Muscle of leg (tissue), 11 donors: ENCODE data around the gene AFG1L. TPM values are rescaled to one million over a fixed set of nuclear protein-coding genes. Genes with fewer than 3 reads are reported as not detected.
A peak's percentile ranks its signal among the peaks of the same experiment; 100 is the strongest.
"Not testable (repeated sequence)": the region's sequence is repeated elsewhere in the genome, so short reads cannot be mapped to it uniquely, and the experiment has no call there.

Experiments used
- DNase-seq: peaks from one replicate; pipeline ENCODE4 v3.0.0; 2013
- H3K27ac ChIP-seq: one replicate; pipeline ENCODE4 v1.5.1; 2013; ENCODE audit warnings: mild to moderate bottlenecking, low read length, control low read depth
- H3K27me3 ChIP-seq: one replicate; pipeline ENCODE4 v1.6.1; 2013; ENCODE audit warnings: low read length; ENCODE audit not compliant: control insufficient read depth, insufficient read depth
- H3K36me3 ChIP-seq: one replicate; pipeline ENCODE4 v1.6.1; 2013; ENCODE audit warnings: low read length; ENCODE audit not compliant: control insufficient read depth, insufficient read depth
- H3K4me1 ChIP-seq: one replicate; pipeline ENCODE4 v1.6.1; 2013; ENCODE audit warnings: low read length; ENCODE audit not compliant: control insufficient read depth, insufficient read depth
- H3K4me3 ChIP-seq: one replicate; pipeline ENCODE4 v1.5.1; 2013; ENCODE audit warnings: low read length, control low read depth
- H3K9me3 ChIP-seq: replicated peaks from 2 replicates; pipeline ENCODE4 v1.6.1; 2013; ENCODE audit warnings: low read depth, low read length; ENCODE audit not compliant: control insufficient read depth
- WGBS: methylation state at CpG from one replicate; pipeline ENCODE4 v1.1.5; 2013; ENCODE audit warnings: missing lambda C conversion rate; ENCODE audit not compliant: insufficient coverage; 5-methylcytosine and 5-hydroxymethylcytosine counted together
- polyA plus RNA-seq, 8 donors: library from polyadenylated mRNA; unstranded; fragments of 120-200 nt; gene quantifications; one replicate each; pipeline versions ENCODE4 v1.2.1 to v1.2.3, GENCODE V29; 2013; ENCODE audit warnings: inconsistent platforms in 1 of 8, low replicate concordance in 1 of 8; ENCODE audit not compliant: insufficient read length in 8 of 8, insufficient read depth in 1 of 8
- total RNA-seq: library from RNA; stranded (reverse); fragments of 120-200 nt; gene quantifications from one replicate; pipeline ENCODE4 v1.2.4, GENCODE V29; 2013

The AFG1L gene
- total and polyA plus RNA-seq, 9 donors = 3.9 to 7.2 (median 5.1) TPM

DNA sequence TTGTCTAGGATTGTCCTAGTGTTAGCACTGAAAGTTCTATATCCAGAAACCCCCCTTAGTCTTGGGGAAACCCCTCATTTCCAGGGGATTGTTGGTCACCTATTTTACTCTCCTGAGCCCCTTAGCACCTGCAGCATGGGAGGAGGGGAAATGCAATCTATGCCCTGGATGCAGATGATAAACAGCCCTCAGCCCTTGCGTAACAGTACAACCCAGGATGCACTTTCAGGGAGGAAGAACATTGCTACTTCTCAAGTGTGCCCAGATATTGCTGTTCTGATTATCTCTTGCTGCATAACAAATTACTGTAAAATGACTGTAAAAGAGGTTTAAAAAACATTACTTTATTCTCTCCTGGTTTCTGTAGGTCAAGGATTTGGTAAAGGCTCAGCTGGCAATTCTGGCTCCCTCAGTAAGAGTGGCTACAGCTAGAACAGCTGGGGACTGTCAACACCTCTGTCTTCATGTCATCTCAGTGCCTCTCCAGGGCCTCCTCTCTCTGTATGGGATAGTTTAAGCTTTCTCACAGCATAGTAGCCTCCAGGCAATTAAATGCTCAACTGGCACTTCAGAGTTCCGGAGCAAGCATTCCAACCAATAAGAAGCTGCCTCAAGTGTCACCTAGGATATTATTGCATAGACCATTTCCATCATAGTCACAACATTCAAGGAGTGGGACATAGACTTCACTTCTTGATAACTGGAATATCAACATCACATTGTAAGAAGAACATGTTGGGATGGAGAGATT is 148.1 kb downstream of the AFG1L start:
- no peak for DNase-seq

DNA sequence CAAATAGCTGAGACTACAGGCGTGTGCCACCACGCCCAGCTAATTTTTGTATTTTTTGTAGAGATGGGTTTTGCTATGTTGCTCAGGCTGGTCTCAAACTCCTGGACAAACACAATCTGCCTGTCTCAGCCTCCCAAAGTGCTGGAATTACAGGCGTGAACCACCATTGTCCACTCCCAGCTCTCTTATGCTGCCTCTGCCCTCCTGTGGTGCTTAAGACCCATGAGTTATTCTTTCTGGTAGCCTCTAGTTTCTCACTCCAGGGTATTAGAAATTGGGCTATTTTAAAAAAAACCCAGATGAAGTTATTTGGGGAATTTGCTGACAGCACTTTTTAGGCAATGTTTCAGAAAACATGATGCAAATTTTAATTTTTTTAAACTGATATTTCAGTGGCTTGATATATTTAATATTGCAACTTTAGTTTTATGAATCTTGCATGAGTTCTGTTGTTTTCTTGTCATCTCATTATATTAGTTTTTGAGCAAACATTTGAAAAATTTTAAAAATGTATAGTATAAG is 151.8 kb downstream of the AFG1L start:
- Histone ChIP-seq H3K9me3 (no peaks in the 10 kb centered on the region), H3K27me3 (no peaks in the 10 kb centered on the region), H3K36me3 (no peaks in the 10 kb centered on the region), H3K27ac (no peak overlapping the region), H3K4me3 (no peak overlapping the region), H3K4me1 (no peaks in the 10 kb centered on the region)
- no peak for DNase-seq
- no CpG with 5 or more reads among the region's 3 CpGs for WGBS

More for the DNA sequence above, 148.1 kb downstream of the AFG1L start:
- H3K27ac ChIP-seq = no peak overlapping the region
- H3K4me1 ChIP-seq = no peaks in the 10 kb centered on the region
- no peaks in the 10 kb centered on the region for H3K27me3 ChIP-seq
- no peaks in the 10 kb centered on the region for H3K36me3 ChIP-seq
- no peaks in the 10 kb centered on the region for H3K9me3 ChIP-seq
- no CpG with 5 or more reads among the region's 2 CpGs for WGBS
- no peak overlapping the region for H3K4me3 ChIP-seq

DNA sequence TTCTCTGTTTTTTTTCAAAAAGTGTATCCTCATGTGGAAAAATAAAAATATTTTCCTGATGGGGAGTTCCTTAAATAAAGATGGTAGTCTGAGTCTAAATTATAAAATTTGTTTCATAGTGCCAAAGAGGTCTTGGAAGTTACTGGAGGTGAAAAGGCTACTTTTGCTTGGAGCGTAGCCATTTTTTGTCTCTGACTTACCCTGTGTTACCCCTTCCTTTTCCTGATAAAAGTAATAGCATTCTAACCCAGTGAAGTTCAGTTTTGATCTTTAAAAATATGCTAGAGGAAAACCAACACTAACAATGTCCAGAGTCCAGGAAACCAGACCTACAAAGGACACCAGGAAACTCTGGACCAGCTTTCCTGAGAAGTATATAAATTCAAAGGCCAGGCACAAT is 153.6 kb downstream of the AFG1L start:
- H3K4me1 ChIP-seq = peaks cover 8% of the 10 kb centered on the region
- no peaks in the 10 kb centered on the region for H3K36me3 ChIP-seq
- no CpG with 5 or more reads among the region's 1 CpG for WGBS
- H3K9me3 ChIP-seq = no peaks in the 10 kb centered on the region
- H3K4me3 ChIP-seq = no peak overlapping the region
- no peak for DNase-seq
- no peaks in the 10 kb centered on the region for H3K27me3 ChIP-seq
- no peak overlapping the region for H3K27ac ChIP-seq

DNA sequence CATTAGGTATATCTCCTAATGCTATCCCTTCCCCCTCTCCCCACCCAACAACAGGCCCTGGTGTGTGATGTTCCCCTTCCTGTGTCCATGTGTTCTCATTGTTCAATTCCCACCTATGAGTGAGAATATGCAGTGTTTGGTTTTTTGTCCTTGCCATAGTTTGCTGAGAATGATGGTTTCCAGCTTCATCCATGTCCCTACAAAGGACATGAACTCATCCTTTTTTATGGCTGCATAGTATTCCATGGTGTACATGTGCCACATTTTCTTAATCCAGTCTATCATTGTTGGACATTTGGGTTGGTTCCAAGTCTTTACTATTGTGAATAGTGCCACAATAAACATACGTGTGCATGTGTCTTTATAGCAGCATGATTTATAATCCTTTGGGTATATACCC is 154.9 kb downstream of the AFG1L start:
- WGBS = no CpG with 5 or more reads among the region's 1 CpG

DNA sequence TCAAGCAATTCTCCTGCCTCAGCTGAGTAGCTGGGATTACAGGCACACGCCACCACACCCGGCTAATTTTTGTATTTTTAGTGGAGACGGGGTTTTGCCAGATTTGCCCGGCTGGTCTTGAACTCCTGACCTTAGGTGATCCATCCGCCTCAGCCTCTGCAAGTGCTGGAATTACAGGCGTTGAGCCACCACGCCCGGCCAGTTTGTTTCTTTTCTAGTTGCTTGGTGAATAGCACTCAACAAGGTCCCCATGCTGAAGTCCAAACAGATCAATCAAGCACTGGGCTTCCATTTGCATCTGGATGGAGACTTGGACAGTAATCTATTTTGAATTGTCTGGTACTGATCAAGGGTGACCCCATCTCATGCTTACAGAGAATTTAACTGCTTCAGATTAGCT is 157.0 kb downstream of the AFG1L start:
- no peak overlapping the region for H3K4me3 ChIP-seq
- H3K36me3 ChIP-seq = no peaks in the 10 kb centered on the region
- peaks cover 12% of the 10 kb centered on the region for H3K4me1 ChIP-seq
- WGBS = 81% methylated on average over 8 of the region's 8 CpGs
- H3K27ac ChIP-seq = peak overlapping the region; percentile 90
- no peak for DNase-seq
- H3K27me3 ChIP-seq = no peaks in the 10 kb centered on the region
- no peaks in the 10 kb centered on the region for H3K9me3 ChIP-seq

More for the DNA sequence above, 154.9 kb downstream of the AFG1L start:
- not testable (repeated sequence) for H3K4me3 ChIP-seq, DNase-seq, H3K36me3 ChIP-seq, H3K27me3 ChIP-seq, H3K27ac ChIP-seq, H3K9me3 ChIP-seq
- H3K4me1 ChIP-seq = peaks cover 12% of the 10 kb centered on the region

DNA sequence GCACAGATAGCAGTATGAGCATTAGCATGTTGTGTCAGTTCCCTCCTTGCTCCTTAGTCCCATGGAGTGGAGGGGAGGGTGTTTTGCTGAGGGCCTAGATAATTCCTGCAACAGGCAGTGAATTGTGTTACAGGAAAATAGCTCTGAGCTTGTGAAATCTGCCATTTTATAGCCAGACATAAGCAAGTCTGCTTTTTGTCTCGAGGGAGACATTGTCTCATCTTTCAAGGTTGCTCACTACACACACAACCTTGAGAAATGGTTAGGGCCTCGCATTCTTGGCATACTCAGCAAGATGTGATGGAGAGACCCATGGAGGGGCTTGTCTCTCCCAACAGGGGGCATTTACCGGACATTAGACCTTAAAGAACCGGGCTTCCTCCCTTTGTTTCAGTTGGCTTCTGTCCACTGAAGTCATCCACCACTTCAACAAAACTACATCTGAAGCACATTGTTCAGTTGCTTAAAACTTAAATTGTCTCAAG is 157.9 kb downstream of the AFG1L start:
- H3K4me3 ChIP-seq = no peak overlapping the region
- H3K36me3 ChIP-seq = no peaks in the 10 kb centered on the region
- H3K27me3 ChIP-seq = no peaks in the 10 kb centered on the region
- 16% methylated on average over 3 of the region's 4 CpGs for WGBS
- peak; percentile 91 for DNase-seq
- no peaks in the 10 kb centered on the region for H3K9me3 ChIP-seq
- peaks cover 12% of the 10 kb centered on the region for H3K4me1 ChIP-seq
- H3K27ac ChIP-seq = peak overlapping the region; percentile 90

DNA sequence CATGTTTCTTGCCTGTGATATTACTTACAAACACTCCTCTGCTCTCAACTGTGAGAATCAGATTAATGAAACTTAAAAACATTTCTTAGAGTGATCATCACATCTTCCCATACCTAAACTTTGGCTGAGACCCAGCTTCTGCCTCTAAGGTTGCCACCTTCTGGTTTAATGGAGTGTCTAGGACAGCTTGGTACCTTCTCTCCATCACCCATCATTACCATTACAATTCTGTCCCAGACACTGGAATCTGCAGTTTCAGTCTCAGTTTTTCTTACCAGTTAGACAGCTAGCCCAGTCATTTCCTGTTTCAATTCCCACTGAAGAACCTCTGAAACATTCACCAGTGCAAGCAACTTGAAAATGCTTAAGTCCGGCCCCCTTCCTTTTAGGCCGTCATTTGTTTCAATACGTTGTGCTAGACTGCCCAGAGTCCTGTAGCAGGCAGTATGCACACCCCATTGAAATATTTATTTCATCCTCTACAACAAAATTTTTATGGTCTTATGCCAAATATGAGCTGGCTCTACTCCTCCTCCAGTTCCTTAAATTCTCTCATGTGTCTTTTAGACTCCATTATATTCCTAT is 158.8 kb downstream of the AFG1L start:
- Histone ChIP-seq H3K27ac (peak overlapping the region; percentile 90), H3K4me1 (peaks cover 12% of the 10 kb centered on the region), H3K27me3 (no peaks in the 10 kb centered on the region), H3K36me3 (no peaks in the 10 kb centered on the region), H3K4me3 (no peak overlapping the region), H3K9me3 (no peaks in the 10 kb centered on the region)
- peak; percentile 91 for DNase-seq
- WGBS = 12% methylated on average over 3 of the region's 3 CpGs

DNA sequence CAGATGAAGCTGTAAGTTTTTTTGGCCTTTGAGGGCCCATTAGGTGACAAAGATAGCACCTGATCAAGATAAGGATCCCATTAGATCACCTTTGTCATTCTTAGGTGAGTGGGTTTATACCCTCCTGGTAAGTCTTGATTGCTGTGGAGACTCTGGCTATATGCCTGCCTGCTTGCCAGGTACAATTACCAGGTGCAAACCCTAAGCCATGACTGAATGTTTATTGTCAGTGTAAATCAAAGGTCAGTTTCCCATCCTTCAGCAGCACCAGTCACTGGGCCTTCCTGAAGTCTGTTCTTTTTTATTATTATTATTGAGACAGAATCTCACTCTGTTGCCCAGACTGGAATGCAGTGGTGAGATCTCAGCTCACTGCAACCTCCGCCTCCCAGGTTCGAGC is 159.5 kb downstream of the AFG1L start:
- Histone ChIP-seq H3K9me3 (no peaks in the 10 kb centered on the region), H3K27ac (peak overlapping the region; percentile 90), H3K27me3 (no peaks in the 10 kb centered on the region), H3K36me3 (no peaks in the 10 kb centered on the region), H3K4me3 (no peak overlapping the region), H3K4me1 (peaks cover 12% of the 10 kb centered on the region)
- 81% methylated on average over 2 of the region's 2 CpGs for WGBS
- DNase-seq = no peak

DNA sequence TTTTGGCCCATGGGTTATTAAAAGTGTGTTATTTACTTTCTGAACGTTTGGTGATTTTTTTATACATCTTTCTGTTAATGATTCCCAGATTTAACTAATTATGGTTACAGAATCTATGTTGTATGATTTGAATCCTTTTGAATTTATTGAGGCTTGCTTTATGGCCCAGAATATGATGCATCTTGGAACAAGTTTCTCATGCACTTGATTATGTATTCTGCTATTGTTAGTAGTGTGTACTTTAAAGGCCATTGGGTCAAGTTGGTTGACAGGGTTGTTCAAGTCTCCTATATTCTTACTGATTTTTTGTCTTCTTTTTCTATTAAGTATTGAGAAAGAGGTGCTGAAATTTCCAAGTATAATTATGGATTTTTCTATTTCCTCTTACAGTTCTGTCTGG is 160.8 kb downstream of the AFG1L start:
- H3K4me3 ChIP-seq = no peak overlapping the region
- no peaks in the 10 kb centered on the region for H3K27me3 ChIP-seq
- H3K4me1 ChIP-seq = peaks cover 12% of the 10 kb centered on the region
- no CpG with 5 or more reads among the region's 1 CpG for WGBS
- no peaks in the 10 kb centered on the region for H3K9me3 ChIP-seq
- no peak for DNase-seq
- no peaks in the 10 kb centered on the region for H3K36me3 ChIP-seq
- H3K27ac ChIP-seq = no peak overlapping the region

DNA sequence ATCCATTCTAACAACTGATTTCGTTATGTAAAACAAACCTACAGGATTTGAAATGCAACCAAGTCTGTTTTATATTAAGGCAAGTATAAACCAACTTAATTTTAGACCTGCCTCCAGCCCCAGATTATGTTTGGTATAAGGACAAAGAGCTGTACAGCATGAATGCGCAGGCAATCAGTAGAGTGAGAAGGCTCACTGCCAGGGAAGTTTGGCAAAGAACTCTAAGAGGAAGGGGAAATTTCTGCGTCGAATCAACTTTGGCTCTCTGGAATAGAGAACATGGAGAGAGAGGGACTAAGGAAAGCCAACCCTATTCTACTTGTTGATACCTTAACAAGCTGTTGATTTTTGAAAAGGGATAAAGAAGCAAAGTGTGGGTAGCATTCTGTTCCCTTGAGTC is 168.9 kb downstream of the AFG1L start:
- no peaks in the 10 kb centered on the region for H3K27me3 ChIP-seq
- H3K36me3 ChIP-seq = no peaks in the 10 kb centered on the region
- no peak overlapping the region for H3K4me3 ChIP-seq
- DNase-seq = peak; percentile 94
- no peaks in the 10 kb centered on the region for H3K9me3 ChIP-seq
- WGBS = 13% methylated on average over 3 of the region's 4 CpGs
- H3K27ac ChIP-seq = peak overlapping the region; percentile 69
- no peaks in the 10 kb centered on the region for H3K4me1 ChIP-seq
